Measurements from ENCODE around the gene MPPED1. TPM values are rescaled to one million over a fixed set of nuclear protein-coding genes. Genes with fewer than 3 reads are reported as not detected.

MPPED1 gene
- total and polyA plus RNA-seq, 2 donors (not counting 1 experiment from before 2014, with no cell fraction given), result not detected

DNA sequence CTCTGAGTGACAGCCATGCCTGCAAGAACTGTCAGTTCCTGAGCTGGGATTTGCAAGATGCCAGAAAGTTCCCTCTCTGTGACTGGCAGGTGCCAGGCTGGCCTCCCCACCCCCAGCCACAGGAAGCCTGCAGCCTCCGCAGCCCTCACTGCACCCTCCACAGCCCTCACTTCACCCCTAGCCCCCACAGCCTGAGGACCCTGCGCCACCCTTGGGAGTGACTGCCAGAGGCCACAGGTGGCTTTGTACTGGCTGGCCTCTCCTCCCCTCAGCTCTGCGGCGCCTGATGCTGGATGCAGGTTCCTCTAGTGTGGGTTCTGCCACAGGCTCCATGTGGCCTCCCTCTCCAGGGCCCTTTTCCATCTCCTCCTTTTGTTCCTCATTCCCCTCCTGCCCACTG, 28.7 kb downstream of the MPPED1 start:
- no peaks in the 10 kb centered on the region for H3K79me2 ChIP-seq (ENCODE audit: control insufficient read depth, insufficient read depth, low read length)
- DNase-seq (ENCODE audit: low read depth in 2 of 2), result no peak
- H3K27ac ChIP-seq (ENCODE audit: insufficient read depth, low read length), result no peak overlapping the region
- no peaks in the 10 kb centered on the region for H3K9me3 ChIP-seq (ENCODE audit: control insufficient read depth, insufficient read depth, low read depth, low read length)
- H3K4me1 ChIP-seq (ENCODE audit: control insufficient read depth, extremely low read depth, insufficient read depth, low read length), result no peaks in the 10 kb centered on the region
- no peaks in the 10 kb centered on the region for H4K20me1 ChIP-seq (ENCODE audit: control insufficient read depth, extremely low read depth, insufficient read depth, low read length)
- no peak for TF ChIP-seq EZH2 (IDR thresholded peaks at IDR 0.05; ENCODE audit: low read length, missing control alignments)
- TF ChIP-seq, protein P1, sequence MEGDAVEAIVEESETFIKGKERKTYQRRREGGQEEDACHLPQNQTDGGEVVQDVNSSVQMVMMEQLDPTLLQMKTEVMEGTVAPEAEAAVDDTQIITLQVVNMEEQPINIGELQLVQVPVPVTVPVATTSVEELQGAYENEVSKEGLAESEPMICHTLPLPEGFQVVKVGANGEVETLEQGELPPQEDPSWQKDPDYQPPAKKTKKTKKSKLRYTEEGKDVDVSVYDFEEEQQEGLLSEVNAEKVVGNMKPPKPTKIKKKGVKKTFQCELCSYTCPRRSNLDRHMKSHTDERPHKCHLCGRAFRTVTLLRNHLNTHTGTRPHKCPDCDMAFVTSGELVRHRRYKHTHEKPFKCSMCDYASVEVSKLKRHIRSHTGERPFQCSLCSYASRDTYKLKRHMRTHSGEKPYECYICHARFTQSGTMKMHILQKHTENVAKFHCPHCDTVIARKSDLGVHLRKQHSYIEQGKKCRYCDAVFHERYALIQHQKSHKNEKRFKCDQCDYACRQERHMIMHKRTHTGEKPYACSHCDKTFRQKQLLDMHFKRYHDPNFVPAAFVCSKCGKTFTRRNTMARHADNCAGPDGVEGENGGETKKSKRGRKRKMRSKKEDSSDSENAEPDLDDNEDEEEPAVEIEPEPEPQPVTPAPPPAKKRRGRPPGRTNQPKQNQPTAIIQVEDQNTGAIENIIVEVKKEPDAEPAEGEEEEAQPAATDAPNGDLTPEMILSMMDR (conservative IDR thresholded peaks at IDR 0.05 in 1 of 2, IDR thresholded peaks at IDR 0.05 in 1 of 2; ENCODE audit: low read depth in 1 of 2, low read length in 2 of 2), result no peak
- H2AFZ ChIP-seq (ENCODE audit: low read length), result no peak overlapping the region
- H3K27me3 ChIP-seq (ENCODE audit: control insufficient read depth, insufficient read depth, low read length), result no peaks in the 10 kb centered on the region
- no peaks in the 10 kb centered on the region for H3K36me3 ChIP-seq (ENCODE audit: control insufficient read depth, insufficient read depth, low read length)
- H3K9ac ChIP-seq (ENCODE audit: insufficient read depth, low read length), result no peak overlapping the region
- H3K4me3 ChIP-seq (replicated peaks in 1 of 4; ENCODE audit: control extremely low read depth in 1 of 4, insufficient read depth in 1 of 4, low read depth in 3 of 4, low read length in 4 of 4), result no peak overlapping the region
- no peak overlapping the region for H3K4me2 ChIP-seq (ENCODE audit: extremely low read depth, insufficient read depth, low read length)

DNA sequence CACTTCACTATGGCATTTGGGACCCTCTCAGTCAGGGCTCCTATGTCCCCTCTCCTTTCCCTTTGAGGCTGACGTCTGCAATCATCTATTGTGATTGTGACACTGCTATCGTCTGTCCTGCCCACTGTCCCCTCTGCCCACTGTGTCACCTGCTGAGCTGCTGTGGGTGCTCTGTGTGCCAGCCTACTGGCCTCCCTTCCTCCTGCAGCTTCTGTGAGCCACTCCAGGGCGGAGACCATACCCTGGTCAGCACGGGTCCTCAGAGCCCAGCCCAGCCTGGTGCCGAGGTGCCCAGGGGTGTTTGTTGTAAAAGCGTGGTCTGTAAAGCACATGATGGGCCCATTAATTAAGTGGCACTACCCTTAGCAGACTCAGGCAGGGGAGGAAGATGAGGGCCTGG, 29.4 kb downstream of the MPPED1 start:
- Histone ChIP-seq H3K27ac (ENCODE audit: insufficient read depth, low read length) (no peak overlapping the region), H3K79me2 (ENCODE audit: control insufficient read depth, insufficient read depth, low read length) (no peaks in the 10 kb centered on the region), H3K36me3 (ENCODE audit: control insufficient read depth, insufficient read depth, low read length) (no peaks in the 10 kb centered on the region), H3K9ac (ENCODE audit: insufficient read depth, low read length) (no peak overlapping the region), H2AFZ (ENCODE audit: low read length) (no peak overlapping the region), H3K4me1 (ENCODE audit: control insufficient read depth, extremely low read depth, insufficient read depth, low read length) (no peaks in the 10 kb centered on the region), H4K20me1 (ENCODE audit: control insufficient read depth, extremely low read depth, insufficient read depth, low read length) (no peaks in the 10 kb centered on the region), H3K4me3 (replicated peaks in 1 of 4; ENCODE audit: control extremely low read depth in 1 of 4, insufficient read depth in 1 of 4, low read depth in 3 of 4, low read length in 4 of 4) (no peak overlapping the region), H3K4me2 (ENCODE audit: extremely low read depth, insufficient read depth, low read length) (no peak overlapping the region), H3K9me3 (ENCODE audit: control insufficient read depth, insufficient read depth, low read depth, low read length) (no peaks in the 10 kb centered on the region), H3K27me3 (ENCODE audit: control insufficient read depth, insufficient read depth, low read length) (no peaks in the 10 kb centered on the region)
- TF ChIP-seq, protein P1 (conservative IDR thresholded peaks at IDR 0.05 in 1 of 2, IDR thresholded peaks at IDR 0.05 in 1 of 2; ENCODE audit: low read depth in 1 of 2, low read length in 2 of 2), result no peak
- TF ChIP-seq EZH2 (IDR thresholded peaks at IDR 0.05; ENCODE audit: low read length, missing control alignments), result no peak
- DNase-seq (ENCODE audit: low read depth in 2 of 2), result no peak

DNA sequence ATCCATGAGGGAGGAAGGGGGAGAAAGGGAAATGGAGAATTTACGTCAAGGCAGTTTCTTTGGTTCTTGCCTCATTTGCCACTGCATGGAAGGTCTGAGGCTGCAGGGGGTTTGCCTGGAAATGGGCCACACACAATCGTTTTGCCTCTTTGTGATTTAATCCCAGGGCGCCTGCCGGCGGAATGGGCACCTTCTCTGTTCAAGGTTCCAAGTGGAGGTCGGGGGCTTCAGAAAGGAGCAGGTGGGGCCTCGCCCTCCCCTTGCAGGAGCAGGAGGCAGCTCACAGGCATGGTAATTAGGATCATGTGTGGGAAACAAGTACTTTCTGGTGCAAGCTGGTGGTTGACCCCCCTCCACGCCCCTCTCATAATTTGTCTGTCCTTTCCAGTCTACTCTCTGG, 29.9 kb downstream of the MPPED1 start:
- no peak overlapping the region for H3K27ac ChIP-seq (ENCODE audit: insufficient read depth, low read length)
- no peak overlapping the region for H3K4me2 ChIP-seq (ENCODE audit: extremely low read depth, insufficient read depth, low read length)
- no peaks in the 10 kb centered on the region for H3K4me1 ChIP-seq (ENCODE audit: control insufficient read depth, extremely low read depth, insufficient read depth, low read length)
- H3K79me2 ChIP-seq (ENCODE audit: control insufficient read depth, insufficient read depth, low read length), result no peaks in the 10 kb centered on the region
- TF ChIP-seq, protein P1 (conservative IDR thresholded peaks at IDR 0.05 in 1 of 2, IDR thresholded peaks at IDR 0.05 in 1 of 2; ENCODE audit: low read depth in 1 of 2, low read length in 2 of 2), result no peak
- no peak overlapping the region for H2AFZ ChIP-seq (ENCODE audit: low read length)
- DNase-seq (ENCODE audit: low read depth in 2 of 2), result no peak
- H3K36me3 ChIP-seq (ENCODE audit: control insufficient read depth, insufficient read depth, low read length), result no peaks in the 10 kb centered on the region
- no peak overlapping the region for H3K9ac ChIP-seq (ENCODE audit: insufficient read depth, low read length)
- H3K27me3 ChIP-seq (ENCODE audit: control insufficient read depth, insufficient read depth, low read length), result no peaks in the 10 kb centered on the region
- no peaks in the 10 kb centered on the region for H4K20me1 ChIP-seq (ENCODE audit: control insufficient read depth, extremely low read depth, insufficient read depth, low read length)
- H3K4me3 ChIP-seq (replicated peaks in 1 of 4; ENCODE audit: control extremely low read depth in 1 of 4, insufficient read depth in 1 of 4, low read depth in 3 of 4, low read length in 4 of 4), result no peak overlapping the region
- H3K9me3 ChIP-seq (ENCODE audit: control insufficient read depth, insufficient read depth, low read depth, low read length), result no peaks in the 10 kb centered on the region
